Smooth muscle cell (in vitro differentiated cells): ENCODE measurements around the gene MEGF6. TPM values are rescaled to one million over a fixed set of nuclear protein-coding genes. Genes with fewer than 3 reads are reported as not detected.

Experiments
- DNase-seq: peaks from one replicate; lab custom pipeline; 2025; ENCODE audit not compliant: unreplicated experiment; lab: John Stamatoyannopoulos, UW
- H2AFZ ChIP-seq: fragments of 200-600 bp; sonication (generic); 2 replicates; pipeline ENCODE4 v1.6.0; 2016; ENCODE audit warnings: antibody characterized with exemption, low read depth, mild to moderate bottlenecking
- H3F3A ChIP-seq: fragments of 200-600 bp; sonication (generic); 2 replicates; pipeline ENCODE4 v1.6.0; 2017; ENCODE audit warnings: antibody characterized with exemption, low read depth
- H3K27ac ChIP-seq: fragments of 200-600 bp; sonication (generic); 2 replicates; pipeline ENCODE4 v1.5.1; 2016; ENCODE audit warnings: low read depth, mild to moderate bottlenecking
- H3K27me3 ChIP-seq: fragments of 200-600 bp; sonication (generic); 2 replicates; pipeline ENCODE4 v1.6.1; 2016; ENCODE audit warnings: low read depth, mild to moderate bottlenecking
- H3K36me3 ChIP-seq: fragments of 200-600 bp; sonication (generic); 2 replicates; pipeline ENCODE4 v1.5.1; 2016; ENCODE audit warnings: low read depth
- H3K4me1 ChIP-seq: fragments of 200-600 bp; sonication (generic); 2 replicates; pipeline ENCODE4 v1.5.1; 2016; ENCODE audit warnings: low read depth
- H3K4me2 ChIP-seq: fragments of 200-600 bp; sonication (generic); 2 replicates; pipeline ENCODE4 v1.6.0; 2016; ENCODE audit warnings: mild to moderate bottlenecking
- H3K4me3 ChIP-seq: fragments of 200-600 bp; sonication (generic); 2 replicates; pipeline ENCODE4 v1.5.1; 2016; ENCODE audit warnings: mild to moderate bottlenecking
- H3K79me2 ChIP-seq: fragments of 200-600 bp; sonication (generic); 2 replicates; pipeline ENCODE4 v1.6.0; 2016; ENCODE audit warnings: low read depth, mild to moderate bottlenecking
- H3K9ac ChIP-seq: fragments of 200-600 bp; sonication (generic); 2 replicates; pipeline ENCODE4 v1.6.0; 2016; ENCODE audit warnings: low read depth
- H3K9me3 ChIP-seq: fragments of 200-600 bp; sonication (generic); replicated peaks from 2 replicates; pipeline ENCODE4 v1.5.1; 2016; ENCODE audit warnings: low read depth
- H4K20me1 ChIP-seq: fragments of 200-600 bp; sonication (generic); 2 replicates; pipeline ENCODE4 v1.6.0; 2016; ENCODE audit warnings: low read depth
- CTCF ChIP-seq: fragments of 200-600 bp; sonication (generic); IDR thresholded peaks from 2 replicates; pipeline ENCODE4 v1.5.1; 2017; ENCODE audit warnings: borderline replicate concordance, mild to moderate bottlenecking, antibody characterized with exemption; ENCODE audit not compliant: insufficient read depth, poor library complexity, severe bottlenecking
- WGBS: methylation state at CpG from one replicate; pipeline ENCODE4 v1.1.7; 2016; ENCODE audit warnings: low lambda C conversion rate; 5-methylcytosine and 5-hydroxymethylcytosine counted together
- polyA plus RNA-seq: library from polyadenylated mRNA; unstranded; fragments of >200 nt; fragmentation: Nextera tagmentation; extraction: Ambion mirVana; gene quantifications from 2 replicates; pipeline ENCODE4 v1.2.1, GENCODE V29; 2016
- total RNA-seq: library from RNA; depleted of rRNA; stranded (reverse); fragments of >200 nt; gene quantifications from 2 replicates; pipeline ENCODE4 v1.2.3, GENCODE V29; 2014

Gene MEGF6
- total and polyA plus RNA-seq, 2 experiments from 2014 or later: 6.5 to 12.8 TPM

GRCh38 chr1:3515774-3516480, 95.4 kb downstream of the MEGF6 start:
- Histone ChIP-seq H3K9me3 (no peaks in the 10 kb centered on the region), H3K4me1 (no peaks in the 10 kb centered on the region), H3K27me3 (no peaks in the 10 kb centered on the region), H4K20me1 (no peaks in the 10 kb centered on the region), H3K79me2 (no peaks in the 10 kb centered on the region), H3F3A (no peaks in the 10 kb centered on the region), H3K9ac (no peak overlapping the region), H3K36me3 (no peaks in the 10 kb centered on the region), H2AFZ (no peak overlapping the region), H3K4me2 (no peak overlapping the region), H3K27ac (no peak overlapping the region), H3K4me3 (no peak overlapping the region)
- no peak for DNase-seq
- TF ChIP-seq CTCF: no peak
- 89% methylated on average over 19 of the region's 19 CpGs for WGBS

- Histone ChIP-seq H3K27me3 (no peaks in the 10 kb centered on the region), H4K20me1 (no peaks in the 10 kb centered on the region), H3K36me3 (no peaks in the 10 kb centered on the region), H3K9ac (no peak overlapping the region), H3K9me3 (no peaks in the 10 kb centered on the region), H3K79me2 (no peaks in the 10 kb centered on the region), H3F3A (no peaks in the 10 kb centered on the region), H3K4me3 (no peak overlapping the region), H3K4me1 (no peaks in the 10 kb centered on the region), H3K27ac (no peak overlapping the region), H2AFZ (no peak overlapping the region), H3K4me2 (no peak overlapping the region)
- TF ChIP-seq CTCF: no peak
- 93% methylated on average over 12 of the region's 12 CpGs for WGBS
- no peak for DNase-seq
Observed at GRCh38 chr1:3515272-3515671, 96.0 kb downstream of the MEGF6 start.

- no peak for TF ChIP-seq CTCF
Observed at GRCh38 chr1:3514404-3514803, 96.9 kb downstream of the MEGF6 start.

GRCh38 chr1:3511856-3512255, 99.5 kb downstream of the MEGF6 start:
- DNase-seq: no peak
- no peaks in the 10 kb centered on the region for H3K79me2 ChIP-seq
- H3F3A ChIP-seq: no peaks in the 10 kb centered on the region
- H3K27me3 ChIP-seq: no peaks in the 10 kb centered on the region
- no peak overlapping the region for H3K9ac ChIP-seq
- no peak for TF ChIP-seq CTCF
- 94% methylated on average over 15 of the region's 15 CpGs for WGBS
- H2AFZ ChIP-seq: no peak overlapping the region
- H4K20me1 ChIP-seq: no peaks in the 10 kb centered on the region
- H3K9me3 ChIP-seq: no peaks in the 10 kb centered on the region
- no peak overlapping the region for H3K4me2 ChIP-seq
- H3K27ac ChIP-seq: no peak overlapping the region
- H3K36me3 ChIP-seq: no peaks in the 10 kb centered on the region
- H3K4me3 ChIP-seq: no peak overlapping the region
- no peaks in the 10 kb centered on the region for H3K4me1 ChIP-seq

More at GRCh38 chr1:3514404-3514803, 96.9 kb downstream of the MEGF6 start:
- H3K27ac ChIP-seq: no peak overlapping the region
- no peaks in the 10 kb centered on the region for H3K36me3 ChIP-seq
- no peak overlapping the region for H2AFZ ChIP-seq
- no peak overlapping the region for H3K4me2 ChIP-seq
- no peaks in the 10 kb centered on the region for H3K27me3 ChIP-seq
- H3K9ac ChIP-seq: no peak overlapping the region
- WGBS: 97% methylated on average over 17 of the region's 17 CpGs
- H4K20me1 ChIP-seq: no peaks in the 10 kb centered on the region
- no peaks in the 10 kb centered on the region for H3K79me2 ChIP-seq
- no peaks in the 10 kb centered on the region for H3F3A ChIP-seq
- no peak for DNase-seq
- no peaks in the 10 kb centered on the region for H3K9me3 ChIP-seq
- no peak overlapping the region for H3K4me3 ChIP-seq
- no peaks in the 10 kb centered on the region for H3K4me1 ChIP-seq
